KOPT-K1 (cell line): Measurements from ENCODE around the gene BCAP31.

Source experiments
- H3K27ac ChIP-seq: fragments of 200-600 bp; sonication (generic); 2 replicates; pipeline ENCODE4 v1.5.1; 2016; ENCODE audit warnings: antibody characterized with exemption, mild to moderate bottlenecking, low read depth, low read length; ENCODE audit not compliant: poor library complexity, severe bottlenecking
- H3K36me3 ChIP-seq: fragments of 200-600 bp; sonication (generic); 2 replicates; pipeline ENCODE4 v1.5.1; 2017; ENCODE audit warnings: antibody characterized with exemption, mild to moderate bottlenecking, low read length, moderate library complexity; ENCODE audit not compliant: insufficient read depth
- H3K9me3 ChIP-seq: fragments of 200-600 bp; sonication (generic); 2 replicates; pipeline ENCODE4 v1.5.1; 2017; ENCODE audit warnings: antibody characterized with exemption, low read length, mild to moderate bottlenecking; ENCODE audit not compliant: insufficient read depth, poor library complexity, severe bottlenecking

BCAP31 gene

DNA sequence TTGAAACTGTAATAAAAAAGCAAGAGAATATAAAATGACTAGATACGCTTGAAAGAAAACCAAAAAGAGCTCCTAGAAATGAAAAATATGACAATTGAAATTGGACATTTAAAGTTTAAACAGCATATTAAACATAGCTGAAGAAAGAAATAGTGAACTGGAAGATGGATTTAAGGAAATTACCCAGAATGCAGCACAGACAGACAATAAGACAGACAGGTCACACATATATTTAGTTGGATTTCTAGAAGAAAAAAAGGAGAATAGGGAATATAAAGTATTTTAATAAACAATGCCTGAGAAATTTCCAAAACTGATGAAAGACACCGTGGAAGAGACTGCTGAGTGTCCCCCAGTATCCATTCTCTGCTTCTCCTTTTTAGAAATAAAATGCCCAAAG is 70.6 kb downstream of the BCAP31 start:
- H3K36me3 ChIP-seq: no peaks in the 10 kb centered on the region
- no peak overlapping the region for H3K27ac ChIP-seq
- H3K9me3 ChIP-seq: no peaks in the 10 kb centered on the region

DNA sequence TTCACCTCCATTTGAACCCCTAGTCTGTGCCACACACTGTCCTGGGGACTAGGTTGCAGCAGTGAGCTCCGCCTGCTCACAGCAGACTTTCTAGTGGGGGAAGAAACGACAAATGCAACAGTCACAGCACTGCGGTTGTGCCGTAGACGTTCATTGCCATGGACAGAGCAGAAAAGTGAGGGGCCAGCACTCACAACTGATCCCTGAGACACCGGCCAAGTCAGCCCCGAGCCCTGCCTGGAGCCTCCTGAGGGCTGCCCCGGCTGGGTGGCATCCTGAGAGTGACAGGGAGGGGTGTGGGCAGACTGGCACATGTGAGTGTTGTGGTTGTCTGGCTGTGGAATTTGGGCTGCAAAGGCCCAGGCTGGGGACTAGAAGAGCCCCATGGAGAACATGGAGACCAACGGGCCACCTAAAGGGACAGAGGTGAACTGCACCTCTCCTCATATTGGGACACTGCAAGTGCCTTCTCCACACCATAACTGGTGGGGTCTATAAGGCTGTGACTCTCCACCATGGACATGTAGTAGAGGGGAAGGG is 72.6 kb downstream of the BCAP31 start:
- Histone ChIP-seq H3K27ac (no peak overlapping the region), H3K9me3 (no peaks in the 10 kb centered on the region), H3K36me3 (no peaks in the 10 kb centered on the region)

DNA sequence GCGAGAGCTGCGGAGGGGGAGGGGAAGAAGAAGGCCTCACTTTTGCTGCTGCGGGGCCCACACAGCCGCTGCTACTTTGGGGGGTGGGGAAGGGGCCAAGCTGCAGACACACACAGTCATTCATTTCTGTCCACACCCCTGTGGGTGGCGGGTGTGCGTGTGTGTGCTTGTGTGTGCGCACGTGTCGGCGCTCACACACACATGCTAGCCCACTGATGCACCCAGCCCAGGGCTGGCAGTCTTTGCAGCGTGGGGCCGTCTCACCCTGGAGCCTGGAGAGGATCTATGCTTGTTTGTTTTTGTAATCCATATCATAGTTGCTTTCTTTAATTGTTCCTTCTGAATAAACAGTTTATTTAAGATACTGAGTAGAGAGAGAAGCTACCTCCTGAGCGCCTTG is 73.2 kb downstream of the BCAP31 start:
- no peaks in the 10 kb centered on the region for H3K36me3 ChIP-seq
- H3K9me3 ChIP-seq: no peaks in the 10 kb centered on the region
- H3K27ac ChIP-seq: no peak overlapping the region
